ENCODE measurements around the gene DPT. TPM values are rescaled to one million over a fixed set of nuclear protein-coding genes. Genes with fewer than 3 reads are reported as not detected.
A peak's percentile ranks its signal among the peaks of the same experiment; 100 is the strongest.

The DPT gene
- total and polyA plus RNA-seq, 11 donors, result 15.1 to 74.1 (median 35.0) TPM

DNA sequence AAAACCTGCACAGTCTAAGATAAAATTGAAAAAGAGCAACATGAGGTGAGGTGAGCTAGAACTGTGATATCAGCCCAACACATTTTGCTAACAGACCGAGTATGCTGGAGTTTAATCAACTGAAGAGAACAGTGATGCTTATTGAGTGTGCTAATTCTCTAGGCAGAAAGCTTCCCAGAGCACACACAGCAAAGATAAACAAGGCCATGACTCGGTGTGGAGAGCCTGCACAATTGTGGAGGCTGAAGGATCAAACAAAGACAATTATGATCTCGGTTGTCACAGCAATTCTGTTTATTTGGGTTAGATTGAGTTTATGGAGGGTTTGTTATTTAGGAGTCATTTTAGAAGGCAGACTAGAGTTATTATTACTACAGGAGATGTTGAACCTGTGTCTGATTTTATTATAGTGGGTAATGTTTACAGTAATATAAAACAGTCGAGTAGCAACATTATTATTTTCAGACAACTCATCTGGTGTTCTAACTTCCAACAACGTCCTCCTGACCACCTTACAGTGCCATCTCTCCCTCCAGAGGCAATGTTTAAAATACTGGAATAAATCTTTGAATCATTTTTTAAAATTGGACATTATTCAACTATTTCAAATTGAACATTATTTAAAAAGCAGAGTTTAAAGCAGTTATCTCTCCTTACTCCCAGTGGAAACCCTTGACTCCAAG lies 40.2 kb downstream of the DPT start:
- TF ChIP-seq, protein P1, sequence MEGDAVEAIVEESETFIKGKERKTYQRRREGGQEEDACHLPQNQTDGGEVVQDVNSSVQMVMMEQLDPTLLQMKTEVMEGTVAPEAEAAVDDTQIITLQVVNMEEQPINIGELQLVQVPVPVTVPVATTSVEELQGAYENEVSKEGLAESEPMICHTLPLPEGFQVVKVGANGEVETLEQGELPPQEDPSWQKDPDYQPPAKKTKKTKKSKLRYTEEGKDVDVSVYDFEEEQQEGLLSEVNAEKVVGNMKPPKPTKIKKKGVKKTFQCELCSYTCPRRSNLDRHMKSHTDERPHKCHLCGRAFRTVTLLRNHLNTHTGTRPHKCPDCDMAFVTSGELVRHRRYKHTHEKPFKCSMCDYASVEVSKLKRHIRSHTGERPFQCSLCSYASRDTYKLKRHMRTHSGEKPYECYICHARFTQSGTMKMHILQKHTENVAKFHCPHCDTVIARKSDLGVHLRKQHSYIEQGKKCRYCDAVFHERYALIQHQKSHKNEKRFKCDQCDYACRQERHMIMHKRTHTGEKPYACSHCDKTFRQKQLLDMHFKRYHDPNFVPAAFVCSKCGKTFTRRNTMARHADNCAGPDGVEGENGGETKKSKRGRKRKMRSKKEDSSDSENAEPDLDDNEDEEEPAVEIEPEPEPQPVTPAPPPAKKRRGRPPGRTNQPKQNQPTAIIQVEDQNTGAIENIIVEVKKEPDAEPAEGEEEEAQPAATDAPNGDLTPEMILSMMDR (IDR thresholded peaks at IDR 0.05), result no peak
- no peak for TF ChIP-seq POLR2A (IDR thresholded peaks at IDR 0.05)
- Histone ChIP-seq H3K9me3 (no peaks in the 10 kb centered on the region), H3K27me3 (no peaks in the 10 kb centered on the region), H3K36me3 (no peaks in the 10 kb centered on the region), H3K4me3 (no peak overlapping the region), H3K27ac (peak overlapping the region in 1 of 12 donors; percentile 53), H3K4me1 (peaks cover 0 to 28% (median 1%) of the 10 kb centered on the region in 12 donors)
- 52 to 63% (median 55%) methylated on average over 5 of the region's 5 CpGs for WGBS, 4 donors
- ATAC-seq (no peak), DNase-seq (no peak)
- intact Hi-C loops (cut with DNase I), result no loop called here

DNA sequence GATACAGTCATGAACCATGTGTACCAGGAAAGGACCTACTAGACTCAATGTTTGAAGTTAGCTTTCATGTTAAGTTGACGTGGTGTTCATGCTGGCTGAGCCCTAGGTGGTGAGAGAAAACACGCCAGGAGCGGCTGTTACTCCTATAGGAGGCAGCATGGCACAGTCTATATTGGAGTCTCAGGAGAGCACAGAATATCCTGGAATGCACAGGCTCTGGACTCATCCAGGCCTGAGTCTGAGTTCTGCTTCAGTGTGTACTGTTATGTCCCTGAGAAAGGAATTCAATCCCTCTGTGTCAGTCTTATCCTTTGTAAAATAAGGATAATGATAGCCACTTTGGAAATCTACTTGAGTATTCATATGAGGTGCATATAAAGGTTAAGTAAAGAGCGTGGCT lies 41.2 kb downstream of the DPT start:
- DNase-seq (no peak), ATAC-seq (no peak)
- 90 to 93% (median 92%) methylated on average over 4 of the region's 4 CpGs for WGBS, 4 donors

DNA sequence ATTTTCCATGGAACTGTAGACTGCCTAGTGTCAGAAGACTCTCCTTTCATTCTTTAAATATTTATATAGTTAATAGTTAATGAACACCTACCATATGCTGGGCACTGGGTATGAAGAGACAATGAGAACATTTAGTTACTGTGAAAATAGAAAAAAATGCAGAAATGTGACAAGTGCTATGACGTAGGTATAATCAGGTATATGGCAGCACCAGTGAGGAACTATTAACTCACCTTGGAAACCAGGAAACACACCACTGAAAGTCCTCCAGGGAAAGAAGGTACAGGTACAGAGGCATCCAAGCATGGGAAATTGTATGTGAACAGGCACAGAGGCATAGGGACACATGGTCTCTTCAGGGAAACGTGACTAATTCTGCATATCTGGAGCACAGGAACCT lies 42.3 kb downstream of the DPT start:
- ATAC-seq (no peak), DNase-seq (no peak)
- intact Hi-C loops (cut with DNase I), result no loop called here
- Histone ChIP-seq H3K4me1 (peaks cover 0 to 28% (median 1%) of the 10 kb centered on the region in 12 donors), H3K27me3 (no peaks in the 10 kb centered on the region), H3K27ac (no peak overlapping the region), H3K9me3 (peaks cover 0 to 10% (median 0%) of the 10 kb centered on the region in 12 donors), H3K4me3 (no peak overlapping the region), H3K36me3 (no peaks in the 10 kb centered on the region)
- TF ChIP-seq, protein P1 (IDR thresholded peaks at IDR 0.05), result no peak
- TF ChIP-seq POLR2A (IDR thresholded peaks at IDR 0.05), result no peak
- 85 to 95% (median 91%) methylated on average over 2 of the region's 2 CpGs for WGBS, 4 donors

More for the DNA sequence above, 41.2 kb downstream of the DPT start:
- Histone ChIP-seq H3K4me3 (no peak overlapping the region), H3K9me3 (no peaks in the 10 kb centered on the region), H3K27ac (peak overlapping the region in 1 of 12 donors; percentile 27), H3K27me3 (no peaks in the 10 kb centered on the region), H3K36me3 (no peaks in the 10 kb centered on the region), H3K4me1 (peaks cover 0 to 28% (median 1%) of the 10 kb centered on the region in 12 donors)
- no peak for TF ChIP-seq POLR2A (IDR thresholded peaks at IDR 0.05)
- TF ChIP-seq, protein P1 (IDR thresholded peaks at IDR 0.05), result peak in 1 of 12 donors; percentile 4
- intact Hi-C loops (cut with DNase I), result no loop called here

DNA sequence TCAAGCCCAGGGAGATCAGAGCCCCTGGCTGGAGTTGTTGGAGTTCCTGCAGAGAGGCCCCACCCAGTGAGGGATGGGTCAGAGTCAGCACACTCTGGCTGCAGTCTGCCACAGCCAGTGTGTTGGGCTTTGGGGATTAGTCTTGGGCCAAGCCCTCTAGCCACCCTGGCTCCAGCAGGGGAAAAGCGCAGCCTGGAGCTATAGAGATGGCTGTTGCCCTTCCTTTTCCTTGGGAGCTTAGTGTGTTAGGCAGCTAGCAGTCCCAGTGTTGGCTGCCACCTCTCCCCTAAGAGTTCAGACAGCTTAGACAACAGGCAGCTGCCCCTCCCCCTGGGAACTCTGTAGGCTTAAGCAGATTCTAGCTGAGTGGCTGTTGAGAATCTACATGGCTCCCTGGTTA lies 45.1 kb downstream of the DPT start:
- intact Hi-C loops (cut with DNase I), result no loop called here
- ATAC-seq, result no peak

More for the DNA sequence above, 45.1 kb downstream of the DPT start:
- no peaks in the 10 kb centered on the region for H3K27me3 ChIP-seq
- H3K27ac ChIP-seq, result no peak overlapping the region
- H3K4me3 ChIP-seq, result no peak overlapping the region
- TF ChIP-seq, protein P1 (IDR thresholded peaks at IDR 0.05), result no peak
- TF ChIP-seq POLR2A (IDR thresholded peaks at IDR 0.05), result no peak
- no peak for DNase-seq
- 91 to 100% (median 96%) methylated on average over 1 of the region's 1 CpG; no CpG with 5 or more reads in 1 of the 4 donors for WGBS, 4 donors
- peaks cover 0 to 13% (median 0%) of the 10 kb centered on the region in 12 donors for H3K4me1 ChIP-seq
- peaks cover 0 to 17% (median 0%) of the 10 kb centered on the region in 12 donors for H3K9me3 ChIP-seq
- no peaks in the 10 kb centered on the region for H3K36me3 ChIP-seq
